ENCODE results near the gene CHL1.
A peak's percentile ranks its signal among the peaks of the same experiment; 100 is the strongest.
"Not testable (repeated sequence)": the region's sequence is repeated elsewhere in the genome, so short reads cannot be mapped to it uniquely, and the experiment has no call there.

The CHL1 gene

GRCh38 chr3:350871-351371 is 154.4 kb downstream of the CHL1 start:
- FAIRE-seq (no peak), DNase-seq (ENCODE audit: insufficient read length, low spot score) (no peak)
- TF ChIP-seq POLR2AphosphoS5 (IDR thresholded peaks at IDR 0.05; ENCODE audit: low read depth, low read length) (no peak), TAF1 (IDR thresholded peaks at IDR 0.05; ENCODE audit: low read depth, low read length) (no peak), SPI1 (IDR thresholded peaks at IDR 0.05; ENCODE audit: low read depth, low read length) (no peak), POLR2A (IDR thresholded peaks at IDR 0.05; ENCODE audit: low read depth, low read length) (no peak)

DNA sequence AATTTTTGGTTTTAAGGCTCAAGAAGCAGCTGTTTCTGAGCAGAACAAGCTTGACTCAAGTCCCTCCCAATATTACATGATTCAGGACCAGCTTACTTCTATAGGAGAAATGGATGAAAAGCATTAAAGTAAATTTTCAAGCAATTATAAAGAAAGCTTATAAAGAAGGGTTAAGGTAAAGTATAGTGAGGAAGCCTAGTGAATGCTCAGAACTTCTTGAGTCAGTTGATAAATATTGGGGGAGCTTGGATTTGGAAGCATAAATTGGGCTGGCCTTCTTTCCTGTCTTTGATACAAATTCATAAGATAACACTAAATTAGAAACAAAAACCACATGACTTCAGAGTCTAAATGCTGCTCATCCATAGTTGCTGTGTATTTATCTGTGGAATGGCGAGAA is 156.0 kb downstream of the CHL1 start:
- TF ChIP-seq POLR2AphosphoS5 (IDR thresholded peaks at IDR 0.05; ENCODE audit: low read depth, low read length) (no peak), PAX5 (IDR thresholded peaks at IDR 0.05; ENCODE audit: insufficient read depth, low read length, severe bottlenecking) (no peak), POLR2A (IDR thresholded peaks at IDR 0.05; ENCODE audit: low read depth, low read length) (no peak), TAF1 (IDR thresholded peaks at IDR 0.05; ENCODE audit: low read depth, low read length) (no peak), SPI1 (IDR thresholded peaks at IDR 0.05; ENCODE audit: low read depth, low read length) (no peak), POU2F2 (IDR thresholded peaks at IDR 0.05; ENCODE audit: low read depth, low read length) (no peak)
- FAIRE-seq (no peak), DNase-seq (ENCODE audit: insufficient read length, low spot score) (no peak)

GRCh38 chr3:353191-353739 is 156.7 kb downstream of the CHL1 start:
- DNase-seq (ENCODE audit: insufficient read length, low spot score) = no peak
- no peak for FAIRE-seq

GRCh38 chr3:354432-354831 is 157.9 kb downstream of the CHL1 start:
- TF ChIP-seq POU2F2 (IDR thresholded peaks at IDR 0.05; ENCODE audit: low read depth, low read length) (no peak), TAF1 (IDR thresholded peaks at IDR 0.05; ENCODE audit: low read depth, low read length) (no peak), POLR2A (IDR thresholded peaks at IDR 0.05; ENCODE audit: low read depth, low read length) (no peak), POLR2AphosphoS5 (IDR thresholded peaks at IDR 0.05; ENCODE audit: low read depth, low read length) (no peak), PAX5 (IDR thresholded peaks at IDR 0.05; ENCODE audit: insufficient read depth, low read length, severe bottlenecking) (no peak), SPI1 (IDR thresholded peaks at IDR 0.05; ENCODE audit: low read depth, low read length) (no peak)
- FAIRE-seq (peak; percentile 85), DNase-seq (ENCODE audit: insufficient read length, low spot score) (no peak)

More at GRCh38 chr3:353191-353739, 156.7 kb downstream of the CHL1 start:
- no peak for TF ChIP-seq POU2F2 (IDR thresholded peaks at IDR 0.05; ENCODE audit: low read depth, low read length)
- no peak for TF ChIP-seq POLR2AphosphoS5 (IDR thresholded peaks at IDR 0.05; ENCODE audit: low read depth, low read length)
- TF ChIP-seq POLR2A (IDR thresholded peaks at IDR 0.05; ENCODE audit: low read depth, low read length) = no peak

GRCh38 chr3:355622-356021 is 159.1 kb downstream of the CHL1 start:
- TF ChIP-seq POLR2AphosphoS5 (IDR thresholded peaks at IDR 0.05; ENCODE audit: low read depth, low read length) (no peak), POLR2A (IDR thresholded peaks at IDR 0.05; ENCODE audit: low read depth, low read length) (no peak), SPI1 (IDR thresholded peaks at IDR 0.05; ENCODE audit: low read depth, low read length) (no peak), POU2F2 (IDR thresholded peaks at IDR 0.05; ENCODE audit: low read depth, low read length) (no peak), PAX5 (IDR thresholded peaks at IDR 0.05; ENCODE audit: insufficient read depth, low read length, severe bottlenecking) (no peak), TAF1 (IDR thresholded peaks at IDR 0.05; ENCODE audit: low read depth, low read length) (no peak)
- DNase-seq (ENCODE audit: insufficient read length, low spot score) = no peak
- no peak for FAIRE-seq

- TF ChIP-seq POLR2A (IDR thresholded peaks at IDR 0.05; ENCODE audit: low read depth, low read length) (no peak), PAX5 (IDR thresholded peaks at IDR 0.05; ENCODE audit: insufficient read depth, low read length, severe bottlenecking) (no peak), TAF1 (IDR thresholded peaks at IDR 0.05; ENCODE audit: low read depth, low read length) (no peak), POU2F2 (IDR thresholded peaks at IDR 0.05; ENCODE audit: low read depth, low read length) (no peak)
- no peak for FAIRE-seq
- DNase-seq (ENCODE audit: insufficient read length, low spot score) = no peak
Measured at GRCh38 chr3:356952-357351, 160.4 kb downstream of the CHL1 start.

- DNase-seq (ENCODE audit: insufficient read length, low spot score) = no peak
- peak; percentile 79 for FAIRE-seq
- TF ChIP-seq POLR2A (IDR thresholded peaks at IDR 0.05; ENCODE audit: low read depth, low read length) (no peak), TAF1 (IDR thresholded peaks at IDR 0.05; ENCODE audit: low read depth, low read length) (no peak), POLR2AphosphoS5 (IDR thresholded peaks at IDR 0.05; ENCODE audit: low read depth, low read length) (no peak), SPI1 (IDR thresholded peaks at IDR 0.05; ENCODE audit: low read depth, low read length) (no peak; the same call in 1 of the 2 replicates)
Measured at GRCh38 chr3:359672-360071, 163.1 kb downstream of the CHL1 start.

DNA sequence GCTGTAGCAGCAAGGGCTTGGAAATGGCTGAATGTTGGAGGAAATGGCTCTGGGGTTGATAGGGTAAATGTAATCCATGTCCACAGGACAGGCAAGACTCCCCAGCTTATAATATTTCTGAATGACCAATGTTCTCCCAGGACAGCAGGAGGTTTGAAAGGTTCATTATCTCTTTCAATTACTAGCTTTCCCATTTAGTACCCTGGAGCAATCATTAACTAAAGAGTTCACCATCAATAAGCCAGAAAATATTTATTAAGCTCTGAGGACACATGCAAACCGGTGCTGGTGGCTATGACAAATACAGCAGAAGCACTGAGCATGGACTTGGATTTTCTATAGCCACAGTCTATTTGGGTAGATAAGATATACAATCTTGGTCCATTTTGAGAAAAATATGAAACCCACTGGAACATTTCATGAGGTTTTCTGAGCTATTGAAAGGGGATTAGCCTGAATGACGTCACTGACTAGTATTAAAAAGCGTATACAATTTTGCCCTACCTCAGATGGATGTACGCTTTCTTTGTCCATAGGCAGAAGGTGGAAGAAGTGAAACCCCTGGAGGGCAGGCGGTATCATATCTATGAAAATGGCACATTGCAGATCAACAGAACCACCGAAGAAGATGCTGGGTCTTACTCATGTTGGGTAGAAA is 166.2 kb downstream of the CHL1 start:
- FAIRE-seq (no peak), DNase-seq (ENCODE audit: insufficient read length, low spot score) (no peak)
- no peak for TF ChIP-seq TAF1 (IDR thresholded peaks at IDR 0.05; ENCODE audit: low read depth, low read length)
- no peak for TF ChIP-seq POLR2AphosphoS5 (IDR thresholded peaks at IDR 0.05; ENCODE audit: low read depth, low read length)

DNA sequence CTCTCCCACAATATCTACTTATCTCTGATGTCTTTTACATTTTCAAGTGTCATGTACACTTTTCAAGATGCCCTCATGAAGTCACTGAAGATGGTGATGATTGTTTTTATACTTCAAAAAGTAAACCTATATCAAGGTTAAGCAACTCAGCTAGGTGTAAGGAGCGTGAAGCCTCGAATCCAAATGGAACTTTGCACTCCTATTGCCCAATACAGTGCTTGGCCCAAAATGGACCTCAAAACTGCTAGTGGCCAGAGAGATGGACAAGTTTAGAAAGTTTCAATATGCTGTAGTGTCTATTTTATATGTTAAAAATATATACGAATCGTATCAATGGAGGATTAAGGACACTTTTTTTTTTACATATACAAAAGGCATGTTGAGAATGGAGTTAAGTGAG is 167.7 kb downstream of the CHL1 start:
- no peak for TF ChIP-seq TAF1 (IDR thresholded peaks at IDR 0.05; ENCODE audit: low read depth, low read length)
- TF ChIP-seq POLR2A (IDR thresholded peaks at IDR 0.05; ENCODE audit: low read depth, low read length) = no peak
- no peak for TF ChIP-seq SPI1 (IDR thresholded peaks at IDR 0.05; ENCODE audit: low read depth, low read length)
- TF ChIP-seq PAX5 (IDR thresholded peaks at IDR 0.05; ENCODE audit: insufficient read depth, low read length, severe bottlenecking) = no peak
- TF ChIP-seq POU2F2 (IDR thresholded peaks at IDR 0.05; ENCODE audit: low read depth, low read length) = no peak
- DNase-seq (ENCODE audit: insufficient read length, low spot score) = no peak
- FAIRE-seq = no peak

DNA sequence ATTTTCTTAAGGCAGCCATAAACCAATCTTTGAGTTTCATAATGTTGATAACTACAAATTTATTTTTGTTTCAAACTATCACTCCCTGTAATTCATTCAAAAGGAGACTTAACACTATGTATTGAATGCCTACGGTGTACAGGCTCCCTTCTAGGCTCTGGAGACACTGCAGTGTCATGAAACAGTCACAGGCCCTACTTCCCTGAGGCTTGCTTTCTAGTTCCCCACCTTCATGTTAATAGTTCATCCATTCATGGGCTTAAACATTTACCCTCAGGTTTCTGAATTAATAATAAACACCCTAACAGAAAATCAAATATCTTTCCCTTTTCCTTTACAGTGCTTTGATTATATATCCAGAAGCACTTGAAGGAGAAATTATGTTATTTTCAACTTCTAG is 168.7 kb downstream of the CHL1 start:
- FAIRE-seq = no peak
- TF ChIP-seq TAF1 (IDR thresholded peaks at IDR 0.05; ENCODE audit: low read depth, low read length) (no peak), PAX5 (IDR thresholded peaks at IDR 0.05; ENCODE audit: insufficient read depth, low read length, severe bottlenecking) (no peak)
- no peak for DNase-seq (ENCODE audit: insufficient read length, low spot score)

DNA sequence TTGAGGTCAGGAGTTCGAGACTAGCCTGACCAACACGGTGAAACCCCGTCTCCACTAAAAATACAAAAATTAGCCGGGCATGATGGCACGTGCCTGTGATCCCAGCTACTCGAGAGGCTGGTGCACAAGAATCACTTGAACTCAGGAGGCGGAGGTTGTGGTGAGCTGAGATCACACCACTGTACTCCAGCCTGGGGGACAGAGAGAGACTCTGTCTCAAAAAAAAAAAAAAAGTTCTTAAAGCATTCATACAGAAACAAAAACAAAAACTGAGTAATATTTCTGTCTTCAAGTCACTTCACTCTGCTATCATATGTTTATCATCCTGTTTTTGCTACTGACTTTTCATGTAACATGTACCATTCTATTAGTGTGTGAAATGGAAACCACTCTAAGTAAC is 169.7 kb downstream of the CHL1 start:
- not testable (repeated sequence) for DNase-seq (ENCODE audit: insufficient read length, low spot score); FAIRE-seq

All from GM12891 (cell line).